ENCODE measurements around the gene IL17B.

IL17B gene

GRCh38 chr5:149379177-149379761, at the start of gene IL17B:
Gene IL17B (minus strand): TSS chr5:149379292. CDS start chr5:149379225, 67 bp downstream.
- Mint-ChIP-seq H3K9me3 (no peaks in the 10 kb centered on the region), H3K4me1 (ENCODE audit: low read depth) (no peaks in the 10 kb centered on the region), H3K4me3 (no peak within 1 kb of the TSS), H3K27me3 (no peaks in the 10 kb centered on the region), H3K27ac (no peak within 1 kb of the TSS), H3K36me3 (ENCODE audit: low read depth) (no peaks in the 10 kb centered on the region)

- H3K27ac Mint-ChIP-seq: no peak overlapping the region
- H3K4me1 Mint-ChIP-seq (ENCODE audit: low read depth): peaks cover 4% of the 10 kb centered on the region
- H3K9me3 Mint-ChIP-seq: no peaks in the 10 kb centered on the region
- H3K4me3 Mint-ChIP-seq: no peak overlapping the region
- H3K36me3 Mint-ChIP-seq (ENCODE audit: low read depth): no peaks in the 10 kb centered on the region
- peaks cover 3% of the 10 kb centered on the region for H3K27me3 Mint-ChIP-seq
Measured at GRCh38 chr5:149428032-149428431, 48.9 kb upstream of the IL17B start.

- Mint-ChIP-seq H3K27me3 (peaks cover 3% of the 10 kb centered on the region), H3K36me3 (ENCODE audit: low read depth) (no peaks in the 10 kb centered on the region), H3K4me1 (ENCODE audit: low read depth) (peaks cover 4% of the 10 kb centered on the region), H3K9me3 (no peaks in the 10 kb centered on the region), H3K27ac (no peak overlapping the region), H3K4me3 (no peak overlapping the region)
Measured at GRCh38 chr5:149427374-149427773, 48.3 kb upstream of the IL17B start.

GRCh38 chr5:149426931-149427330, 47.8 kb upstream of the IL17B start:
- H3K27me3 Mint-ChIP-seq: peaks cover 3% of the 10 kb centered on the region
- H3K4me3 Mint-ChIP-seq: no peak overlapping the region
- no peaks in the 10 kb centered on the region for H3K9me3 Mint-ChIP-seq
- no peaks in the 10 kb centered on the region for H3K36me3 Mint-ChIP-seq (ENCODE audit: low read depth)
- no peak overlapping the region for H3K27ac Mint-ChIP-seq
- H3K4me1 Mint-ChIP-seq (ENCODE audit: low read depth): peaks cover 7% of the 10 kb centered on the region

- peaks cover 3% of the 10 kb centered on the region for H3K27me3 Mint-ChIP-seq
- H3K27ac Mint-ChIP-seq: no peak overlapping the region
- peaks cover 8% of the 10 kb centered on the region for H3K4me1 Mint-ChIP-seq (ENCODE audit: low read depth)
- H3K4me3 Mint-ChIP-seq: no peak overlapping the region
- no peaks in the 10 kb centered on the region for H3K36me3 Mint-ChIP-seq (ENCODE audit: low read depth)
- no peaks in the 10 kb centered on the region for H3K9me3 Mint-ChIP-seq
Measured at GRCh38 chr5:149425729-149426128, 46.6 kb upstream of the IL17B start.

- H3K36me3 Mint-ChIP-seq (ENCODE audit: low read depth): no peaks in the 10 kb centered on the region
- peaks cover 3% of the 10 kb centered on the region for H3K27me3 Mint-ChIP-seq
- H3K9me3 Mint-ChIP-seq: no peaks in the 10 kb centered on the region
- no peak overlapping the region for H3K4me3 Mint-ChIP-seq
- no peak overlapping the region for H3K27ac Mint-ChIP-seq
- peaks cover 4% of the 10 kb centered on the region for H3K4me1 Mint-ChIP-seq (ENCODE audit: low read depth)
Measured at GRCh38 chr5:149424371-149425315, 45.6 kb upstream of the IL17B start.

GRCh38 chr5:149423794-149424268, 44.7 kb upstream of the IL17B start:
- Mint-ChIP-seq H3K27ac (no peak overlapping the region), H3K9me3 (no peaks in the 10 kb centered on the region), H3K4me1 (ENCODE audit: low read depth) (peaks cover 4% of the 10 kb centered on the region), H3K4me3 (no peak overlapping the region), H3K36me3 (ENCODE audit: low read depth) (no peaks in the 10 kb centered on the region), H3K27me3 (peaks cover 3% of the 10 kb centered on the region)

GRCh38 chr5:149423049-149423793, 44.1 kb upstream of the IL17B start:
- no peak overlapping the region for H3K27ac Mint-ChIP-seq

GRCh38 chr5:149422366-149423048, 43.4 kb upstream of the IL17B start:
- Mint-ChIP-seq H3K9me3 (no peaks in the 10 kb centered on the region), H3K27ac (no peak overlapping the region), H3K4me3 (no peak overlapping the region), H3K4me1 (ENCODE audit: low read depth) (peaks cover 4% of the 10 kb centered on the region), H3K27me3 (peaks cover 3% of the 10 kb centered on the region), H3K36me3 (ENCODE audit: low read depth) (no peaks in the 10 kb centered on the region)

More at GRCh38 chr5:149423049-149423793, 44.1 kb upstream of the IL17B start:
- no peaks in the 10 kb centered on the region for H3K9me3 Mint-ChIP-seq
- peaks cover 3% of the 10 kb centered on the region for H3K27me3 Mint-ChIP-seq
- no peak overlapping the region for H3K4me3 Mint-ChIP-seq
- peaks cover 4% of the 10 kb centered on the region for H3K4me1 Mint-ChIP-seq (ENCODE audit: low read depth)
- no peaks in the 10 kb centered on the region for H3K36me3 Mint-ChIP-seq (ENCODE audit: low read depth)

- Mint-ChIP-seq H3K9me3 (no peaks in the 10 kb centered on the region), H3K4me1 (ENCODE audit: low read depth) (peaks cover 4% of the 10 kb centered on the region), H3K27me3 (no peaks in the 10 kb centered on the region), H3K36me3 (ENCODE audit: low read depth) (no peaks in the 10 kb centered on the region), H3K4me3 (no peak overlapping the region), H3K27ac (no peak overlapping the region)
Measured at GRCh38 chr5:149421834-149422233, 42.7 kb upstream of the IL17B start.

- H3K4me1 Mint-ChIP-seq (ENCODE audit: low read depth): peaks cover 4% of the 10 kb centered on the region
- H3K36me3 Mint-ChIP-seq (ENCODE audit: low read depth): no peaks in the 10 kb centered on the region
- H3K27ac Mint-ChIP-seq: no peak overlapping the region
- no peaks in the 10 kb centered on the region for H3K27me3 Mint-ChIP-seq
- no peaks in the 10 kb centered on the region for H3K9me3 Mint-ChIP-seq
- no peak overlapping the region for H3K4me3 Mint-ChIP-seq
Measured at GRCh38 chr5:149421372-149421685, 42.2 kb upstream of the IL17B start.

GRCh38 chr5:149420545-149421371, 41.7 kb upstream of the IL17B start:
- H3K27me3 Mint-ChIP-seq: no peaks in the 10 kb centered on the region
- no peak overlapping the region for H3K4me3 Mint-ChIP-seq
- no peaks in the 10 kb centered on the region for H3K36me3 Mint-ChIP-seq (ENCODE audit: low read depth)
- H3K9me3 Mint-ChIP-seq: no peaks in the 10 kb centered on the region
- no peak overlapping the region for H3K27ac Mint-ChIP-seq
- peaks cover 4% of the 10 kb centered on the region for H3K4me1 Mint-ChIP-seq (ENCODE audit: low read depth)

GRCh38 chr5:149419859-149420544, 40.9 kb upstream of the IL17B start:
- H3K27me3 Mint-ChIP-seq: no peaks in the 10 kb centered on the region

More at GRCh38 chr5:149419859-149420544, 40.9 kb upstream of the IL17B start:
- no peak overlapping the region for H3K27ac Mint-ChIP-seq
- no peaks in the 10 kb centered on the region for H3K36me3 Mint-ChIP-seq (ENCODE audit: low read depth)
- peaks cover 4% of the 10 kb centered on the region for H3K4me1 Mint-ChIP-seq (ENCODE audit: low read depth)
- H3K9me3 Mint-ChIP-seq: no peaks in the 10 kb centered on the region
- H3K4me3 Mint-ChIP-seq: no peak overlapping the region

All from stimulated activated naive CD8-positive, alpha-beta T cell treated with anti-CD3 and anti-CD28 coated beads, Interleukin-15, Interleukin-2, amounts not matched to agents 100 ng/mL and 50 ng/mL, for 24 hours (primary cell).